Stimulated activated CD8-positive, alpha-beta memory T cell treated with anti-CD3 and anti-CD28 coated beads, Interleukin-7, amount 100 ng/mL, for 1 hour (primary cell): ENCODE results near the gene HHATL.

ENCODE experiments used
- DNase-seq, 2 donors: peaks; one replicate each; pipeline ENCODE4 v3.0.0-alpha.2; 2020; ENCODE audit warnings: low read depth in 2 of 2

The HHATL gene

DNA sequence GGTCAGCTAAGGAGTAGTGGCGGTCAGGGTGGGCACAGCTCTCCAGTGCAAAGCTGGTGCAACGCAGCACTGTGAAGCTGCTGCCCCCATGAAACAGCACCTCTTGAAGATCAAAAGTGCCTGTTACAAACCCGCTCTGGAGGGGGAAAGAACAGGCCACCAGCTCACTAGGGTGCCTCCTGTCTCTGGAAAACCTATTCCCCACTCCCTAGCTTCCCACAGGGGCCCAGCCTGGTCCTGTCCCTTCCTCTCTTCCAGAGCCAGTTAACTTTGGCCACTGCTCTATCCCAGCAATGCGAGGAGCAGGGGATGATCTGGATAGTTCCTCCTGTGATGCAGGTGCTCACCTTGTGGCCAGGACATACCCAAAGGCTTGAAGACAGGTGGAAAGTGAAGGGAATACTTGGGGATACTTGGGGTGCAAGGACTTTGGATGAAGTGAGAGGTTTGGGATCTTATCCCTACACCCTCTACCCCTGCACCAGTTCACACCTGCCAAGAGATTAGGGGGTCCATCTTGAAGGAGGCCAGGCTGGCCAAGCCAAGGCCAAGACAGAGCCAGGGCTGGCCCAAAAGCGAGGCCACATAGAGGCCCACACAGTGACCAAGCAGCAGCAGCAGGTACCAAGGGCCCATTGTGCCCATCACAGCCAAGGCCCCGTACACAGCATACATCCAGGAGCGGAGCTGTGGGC, 4.2 kb downstream of the HHATL start:
- DNase-seq = no peak

DNA sequence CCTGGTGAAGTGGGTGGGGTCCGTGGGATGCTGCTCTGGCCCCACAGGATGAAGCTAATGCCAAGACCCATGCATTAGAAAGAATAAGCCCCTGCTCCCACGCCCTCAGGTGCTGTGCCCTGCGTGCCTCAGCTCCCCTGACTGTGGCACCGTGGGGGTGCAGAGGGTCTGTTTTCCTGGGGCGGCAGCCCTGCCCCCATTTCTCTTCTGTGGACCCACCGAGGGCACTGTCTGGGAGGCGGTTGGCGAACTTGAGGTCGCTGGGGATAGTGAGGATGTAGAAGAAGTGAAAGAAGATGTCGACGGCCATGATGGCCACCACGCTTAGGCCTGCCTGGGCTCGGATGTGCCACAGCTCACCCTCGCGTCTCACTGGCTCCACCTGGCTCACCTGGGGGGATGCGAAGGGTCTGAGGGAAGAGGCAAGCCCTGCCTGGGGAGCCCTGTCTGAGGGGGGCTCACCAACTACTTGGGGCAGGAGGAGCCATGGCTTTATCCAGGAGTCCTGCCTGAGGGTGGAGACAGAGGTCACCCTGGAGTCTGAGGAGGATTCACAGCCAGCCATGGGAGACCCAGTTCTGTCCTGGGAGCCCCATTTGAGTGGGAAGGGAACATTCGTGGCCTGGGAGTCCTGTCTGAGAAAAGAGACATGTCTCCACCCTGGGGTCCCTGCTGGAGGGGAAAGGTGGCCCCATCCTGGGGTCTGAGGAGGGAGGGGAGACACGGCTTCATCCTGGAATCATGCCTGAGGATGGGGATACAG, 5.1 kb downstream of the HHATL start:
- DNase-seq = no peak

DNA sequence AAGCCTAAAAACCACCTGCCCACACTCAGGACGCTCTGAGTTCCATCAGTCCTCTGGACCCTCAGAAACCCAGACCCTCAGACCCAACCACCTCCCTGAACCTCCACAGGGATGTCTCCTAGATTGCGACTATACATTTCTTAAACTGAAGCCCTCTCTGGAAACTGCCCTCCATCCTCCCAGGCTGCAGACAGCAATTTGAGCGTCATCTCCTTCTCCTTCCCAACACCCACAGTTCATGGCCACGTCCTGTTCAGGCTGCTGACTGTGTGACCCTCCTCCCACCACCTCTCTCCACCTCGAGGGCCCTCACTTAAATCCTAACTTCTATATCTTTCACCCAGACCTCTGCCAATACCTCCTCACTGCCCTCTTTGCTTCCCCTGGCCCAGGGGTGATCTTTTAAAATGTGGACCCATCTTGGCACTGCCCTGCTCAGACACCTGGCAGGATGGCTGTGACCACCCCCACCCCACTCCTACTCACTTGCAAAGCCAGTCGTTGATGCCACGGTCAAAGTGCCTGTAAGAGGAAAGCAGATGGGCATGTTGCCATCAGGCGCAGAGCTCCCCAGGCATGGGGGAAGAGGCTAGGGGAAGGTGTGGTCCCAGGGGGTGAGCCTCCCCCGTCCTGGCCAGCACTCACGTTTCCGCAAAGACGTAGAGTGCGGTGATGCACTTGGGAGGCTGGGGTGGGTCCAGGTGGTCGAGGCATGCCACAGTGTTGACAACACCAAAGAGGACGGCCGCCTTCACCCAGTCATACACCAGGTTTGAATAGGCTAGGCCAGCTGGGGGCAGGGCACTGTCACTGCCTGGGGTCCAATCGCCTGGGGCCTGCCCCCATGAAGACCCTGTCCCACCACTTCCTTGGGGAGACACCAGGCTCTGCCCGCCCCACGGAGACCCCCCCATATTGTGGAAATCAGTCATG, 6.0 kb downstream of the HHATL start:
- DNase-seq = no peak

DNA sequence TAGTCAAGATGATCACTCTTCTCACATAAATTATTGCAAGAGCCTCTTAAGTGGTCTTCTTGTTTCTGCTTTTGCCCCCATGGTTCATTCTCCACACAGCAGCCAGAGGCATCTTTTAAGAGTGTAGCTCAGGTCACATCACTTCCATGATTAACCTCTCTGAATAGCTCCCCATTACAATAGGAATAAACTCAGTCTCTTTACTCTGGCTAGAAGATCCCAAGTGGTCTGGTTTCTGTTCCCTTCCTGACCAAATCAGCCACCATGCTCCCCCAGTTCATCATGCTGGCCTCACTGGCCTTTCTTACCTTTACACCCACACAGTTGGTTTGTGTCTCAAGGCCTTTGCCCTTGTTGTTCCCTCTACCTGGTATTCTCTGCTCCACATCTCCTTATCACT, 8.2 kb downstream of the HHATL start:
- DNase-seq = no peak

DNA sequence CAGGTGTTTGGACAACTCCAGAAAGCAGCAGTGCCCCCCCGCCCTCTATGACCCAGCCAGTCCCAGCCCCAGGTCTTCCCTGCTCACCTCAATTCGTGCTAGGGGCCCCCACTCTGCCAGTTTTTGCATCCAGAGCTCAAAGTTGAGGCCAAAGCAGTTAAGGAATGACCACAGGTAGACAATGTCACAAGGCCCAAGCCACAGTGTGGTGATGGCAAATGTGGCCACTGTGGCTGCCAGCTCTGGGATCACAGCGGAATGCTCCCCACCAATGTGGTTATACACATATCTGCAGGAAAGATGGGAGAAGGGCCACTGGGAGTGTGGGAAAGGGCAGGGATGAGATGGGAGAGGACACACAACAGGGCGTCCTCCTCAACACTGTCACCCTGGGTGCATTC, 9.1 kb downstream of the HHATL start:
- DNase-seq = no peak

DNA sequence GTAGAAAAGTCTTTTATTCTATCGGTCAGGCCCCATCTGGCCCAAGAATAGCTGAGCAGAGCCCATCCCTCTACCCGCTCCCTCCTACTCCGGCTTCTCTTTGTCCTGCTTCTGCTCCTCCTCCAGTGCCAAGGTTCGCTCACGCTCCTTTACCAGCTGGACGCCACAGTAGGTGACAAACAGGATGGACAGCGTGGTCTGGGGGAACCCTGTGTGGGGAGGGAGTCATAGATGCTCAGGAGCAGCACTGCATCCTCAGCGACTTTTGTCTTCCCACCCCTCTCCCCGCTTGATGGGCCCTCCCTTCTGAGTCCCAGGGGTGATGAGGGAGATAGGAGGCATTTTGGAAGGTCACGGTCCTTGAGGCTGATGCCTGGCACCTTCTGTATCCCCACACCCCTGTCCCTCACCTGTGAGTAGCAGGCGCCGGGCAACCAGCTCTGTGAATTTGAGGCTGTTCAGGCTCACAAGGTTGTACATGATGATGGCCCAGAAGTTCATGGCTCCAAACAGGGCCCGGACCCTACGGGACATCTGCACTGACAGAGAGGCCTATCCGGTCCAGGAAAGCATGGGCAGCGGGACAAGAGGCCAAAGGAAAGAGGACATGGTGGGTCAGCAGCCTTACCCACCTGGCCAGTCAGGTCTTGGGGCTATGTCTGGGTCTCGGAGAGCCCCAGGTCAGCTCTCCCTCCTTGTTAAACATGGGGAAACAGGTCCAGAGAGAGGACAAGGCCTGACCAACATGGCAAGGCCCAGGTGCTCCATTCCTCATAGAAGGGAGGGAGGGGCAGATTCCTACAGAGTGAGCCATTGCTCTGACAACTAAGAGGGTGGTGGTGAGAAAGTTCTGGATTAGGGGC, 9.7 kb downstream of the HHATL start:
- no peak for DNase-seq

DNA sequence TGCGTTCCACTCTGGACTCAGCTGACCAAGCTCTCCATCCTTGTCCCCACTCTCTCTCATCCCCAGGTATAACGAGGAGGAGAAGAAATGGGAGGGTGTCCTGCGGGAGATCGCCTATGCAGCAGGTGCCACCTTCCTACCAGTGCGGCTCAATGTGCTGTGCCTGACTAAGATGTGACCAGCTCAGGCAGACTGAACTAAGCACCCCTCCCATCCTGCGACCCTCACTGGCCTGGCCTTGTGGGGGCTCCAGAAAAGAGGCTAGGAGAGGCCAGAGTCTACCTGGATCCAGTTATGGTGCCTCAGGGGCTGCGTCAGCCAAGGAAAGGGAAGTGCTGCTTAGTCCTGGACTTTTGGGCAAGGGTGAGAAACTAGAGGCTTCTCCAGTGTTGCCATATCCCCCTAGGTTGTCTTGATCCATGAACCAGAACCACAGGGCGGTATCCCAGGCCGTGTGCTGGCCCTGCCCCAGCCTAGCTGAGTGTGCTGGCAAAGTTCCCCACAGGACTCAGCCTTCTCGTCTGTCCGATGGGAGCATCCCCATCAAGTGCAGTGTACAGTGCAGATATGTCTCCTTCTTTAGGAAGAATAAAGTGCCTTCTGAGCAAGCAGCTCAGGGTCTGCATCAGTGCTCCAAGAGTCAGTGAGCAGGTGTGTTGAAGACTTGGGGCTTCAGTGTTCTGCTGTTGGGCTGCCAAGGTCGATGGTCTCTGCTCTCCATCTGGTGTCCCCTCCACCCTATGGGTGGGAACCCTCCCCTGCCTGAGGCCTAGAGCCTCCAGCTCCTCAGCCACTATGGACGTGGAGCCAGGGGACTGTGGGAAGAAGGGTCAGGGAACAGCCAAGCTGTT, 10.6 kb downstream of the HHATL start:
- DNase-seq = no peak

DNA sequence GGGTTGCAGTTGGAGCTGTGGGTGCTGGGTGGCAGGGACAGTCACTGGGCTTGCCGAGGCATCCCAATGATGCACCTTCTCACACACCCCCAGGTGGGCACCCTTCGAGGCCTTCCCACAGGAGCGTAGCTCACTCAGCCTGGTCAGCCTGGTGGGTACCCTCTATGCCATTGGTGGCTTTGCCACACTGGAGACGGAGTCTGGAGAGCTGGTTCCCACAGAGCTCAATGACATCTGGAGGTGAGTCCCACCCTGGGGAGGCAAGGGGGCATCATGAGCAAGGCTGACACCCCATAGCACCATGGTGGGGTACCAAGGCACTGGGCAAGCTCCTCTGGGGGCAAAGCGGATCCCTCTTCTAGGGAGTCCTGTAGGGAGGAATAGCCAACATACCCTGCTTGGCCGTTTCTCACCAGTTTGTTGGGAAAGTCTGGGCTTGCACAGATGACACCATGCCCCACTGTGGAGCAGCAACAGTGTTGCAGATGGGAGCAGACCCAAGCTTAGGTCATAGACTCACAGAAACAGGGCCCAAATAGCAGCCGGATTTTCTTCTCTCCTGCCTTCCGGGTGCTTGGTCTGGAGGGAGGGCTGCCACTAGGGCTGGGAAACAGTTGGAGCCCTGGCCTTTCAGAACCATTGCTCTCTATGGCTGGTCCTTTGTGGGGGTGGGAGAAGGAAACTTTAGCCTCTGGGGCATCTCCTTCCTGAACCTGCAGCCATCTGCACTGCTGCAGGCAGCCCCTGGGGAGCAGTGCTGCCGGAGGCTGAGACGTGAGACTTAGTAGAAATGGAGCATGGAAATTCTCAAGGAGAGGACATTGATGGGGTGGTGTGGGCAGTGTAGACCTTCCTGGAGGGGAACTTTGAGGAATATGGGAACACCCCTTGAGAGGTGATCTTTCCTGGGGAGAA, 11.6 kb downstream of the HHATL start:
- DNase-seq = no peak

DNA sequence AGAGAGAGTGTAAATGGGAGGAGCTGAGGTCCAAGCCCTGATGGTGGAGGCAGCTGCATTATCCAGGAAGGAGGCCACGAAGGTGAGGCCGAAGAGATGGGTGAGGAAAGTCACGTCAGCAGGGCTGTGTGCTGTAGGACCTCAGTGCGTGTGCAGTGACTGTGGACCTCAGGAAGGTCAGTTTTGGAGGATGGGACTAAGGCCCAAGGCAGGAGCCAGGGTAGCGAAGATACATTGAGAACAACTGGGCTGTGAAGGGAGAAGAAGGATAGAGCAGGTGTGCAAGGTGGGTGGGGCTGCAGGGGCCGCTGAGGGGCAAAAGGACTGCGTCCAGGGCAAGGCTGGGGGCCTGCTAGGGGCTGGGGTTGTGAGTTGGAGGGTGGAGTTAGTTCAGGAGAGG, 12.4 kb downstream of the HHATL start:
- no peak for DNase-seq

DNA sequence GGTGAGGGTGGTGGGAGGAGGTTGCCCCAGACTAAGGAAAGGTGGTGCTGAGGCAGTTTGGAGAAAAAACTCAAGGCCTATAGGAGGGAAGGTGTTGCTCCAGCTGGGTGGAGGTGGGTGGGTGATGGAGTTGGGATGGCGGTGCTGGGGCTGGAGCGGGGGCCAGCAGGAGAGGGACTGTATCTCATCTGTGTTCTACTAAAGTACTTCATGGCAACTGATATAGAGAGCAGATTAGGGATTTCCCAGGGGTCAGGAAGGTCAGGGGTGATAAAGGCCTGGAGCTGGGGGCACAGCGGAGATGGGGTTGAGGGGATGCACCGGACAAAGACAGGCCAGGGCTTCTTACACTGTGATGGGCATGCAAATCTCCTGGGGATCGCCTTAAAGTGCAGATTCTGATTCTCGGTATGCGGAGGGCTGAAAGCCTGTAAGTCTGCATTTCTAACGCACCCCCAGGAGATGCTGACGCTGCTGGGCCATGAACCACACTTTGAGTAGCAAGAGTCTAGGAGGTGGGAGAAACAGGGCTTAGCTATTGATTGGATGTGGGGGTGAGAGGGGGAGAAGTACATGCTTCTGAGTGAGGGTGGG, 13.1 kb downstream of the HHATL start:
- DNase-seq = no peak

DNA sequence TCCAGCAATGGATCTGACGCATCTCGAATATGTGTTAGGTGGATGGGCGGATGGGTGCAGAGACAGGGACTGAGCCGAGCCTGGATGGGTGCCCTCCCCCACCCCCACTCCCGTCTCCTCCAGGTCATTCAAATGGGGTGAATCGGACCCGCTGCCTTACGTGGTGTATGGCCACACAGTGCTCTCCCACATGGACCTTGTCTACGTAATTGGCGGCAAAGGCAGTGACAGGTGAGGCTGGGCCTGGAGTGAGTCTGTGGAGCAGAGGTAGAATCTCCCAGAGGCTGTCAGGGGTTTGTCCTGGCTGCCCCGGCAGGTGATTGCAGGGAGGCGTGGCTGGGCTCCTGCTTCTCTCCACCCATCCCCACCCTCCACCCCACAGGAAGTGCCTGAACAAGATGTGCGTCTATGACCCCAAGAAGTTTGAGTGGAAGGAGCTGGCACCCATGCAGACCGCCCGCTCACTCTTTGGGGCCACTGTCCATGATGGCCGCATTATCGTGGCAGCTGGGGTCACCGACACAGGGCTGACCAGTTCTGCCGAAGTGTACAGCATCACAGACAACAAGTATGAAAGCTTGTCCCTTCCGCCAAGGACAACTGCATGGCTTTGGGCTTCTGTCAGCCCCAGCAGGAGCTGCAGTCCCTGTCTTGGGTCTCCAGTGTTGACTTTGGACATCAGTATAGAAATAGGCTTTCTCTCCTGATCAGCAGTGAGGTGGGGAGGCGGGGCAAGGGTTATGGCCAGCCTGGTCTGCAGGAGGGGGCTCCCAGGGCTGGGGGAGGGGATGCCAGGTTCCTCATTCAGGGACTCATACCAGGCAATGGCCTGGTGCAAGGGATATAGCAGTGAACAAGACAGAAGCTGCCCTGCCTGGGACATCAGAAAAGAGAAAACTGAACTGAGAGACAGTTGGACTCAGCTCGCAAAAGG, 13.8 kb downstream of the HHATL start:
- no peak for DNase-seq

DNA sequence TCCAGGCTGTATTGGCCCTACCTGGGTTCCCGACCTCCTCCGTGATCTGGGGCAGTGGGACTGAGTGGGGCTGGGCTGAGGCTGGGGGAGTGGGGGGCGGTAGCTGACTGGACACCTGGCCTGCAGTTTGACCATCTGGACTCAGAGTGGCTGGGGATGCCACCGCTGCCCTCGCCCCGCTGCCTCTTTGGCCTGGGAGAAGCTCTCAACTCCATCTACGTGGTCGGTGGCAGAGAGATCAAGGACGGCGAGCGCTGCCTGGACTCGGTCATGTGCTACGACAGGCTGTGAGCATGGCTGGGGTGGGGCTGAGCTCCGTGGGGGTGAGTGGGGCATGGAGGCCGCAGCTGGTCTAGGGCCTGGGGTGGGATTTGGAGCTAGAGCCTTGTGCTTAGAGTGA, 14.6 kb downstream of the HHATL start:
- no peak for DNase-seq

DNA sequence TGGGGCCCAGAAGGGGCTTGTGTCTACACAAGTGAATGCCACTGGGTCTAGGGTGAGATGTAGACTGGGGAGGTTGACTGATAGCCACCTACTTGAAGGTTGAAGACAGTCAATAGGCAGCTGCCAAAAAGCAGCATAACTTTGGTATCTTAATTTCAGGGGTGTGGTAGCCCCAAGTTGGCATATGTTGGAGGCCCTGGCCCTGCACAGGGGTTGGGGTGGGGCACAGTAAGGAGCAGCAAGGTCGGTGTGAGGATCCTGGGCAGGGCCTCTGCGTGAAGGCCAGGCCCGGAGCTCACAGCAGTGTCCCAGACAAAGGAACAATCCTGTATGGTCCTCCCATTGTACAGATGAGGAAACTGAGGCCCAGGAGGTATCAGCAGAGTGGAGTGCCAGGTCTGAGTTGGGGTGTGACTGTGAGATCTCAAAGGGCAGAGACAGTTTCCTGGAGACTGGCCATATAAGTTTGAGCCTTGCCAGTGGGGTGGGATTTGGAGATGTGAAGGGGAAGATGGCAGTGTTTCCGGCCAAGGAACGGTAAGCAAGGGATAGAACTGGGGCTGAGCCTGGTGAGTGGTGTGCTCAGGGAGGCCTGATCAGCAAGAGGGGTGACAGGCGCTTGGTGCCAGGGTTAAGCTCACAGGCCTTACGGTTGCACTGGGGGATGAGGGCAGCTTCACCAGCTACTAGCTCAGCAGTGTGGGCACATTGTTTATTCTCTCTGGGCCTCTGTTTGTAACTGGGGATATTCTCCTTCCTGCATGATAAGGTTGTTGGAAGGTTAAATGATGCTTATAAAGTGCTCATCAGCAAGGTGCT, 15.6 kb downstream of the HHATL start:
- DNase-seq = no peak

DNA sequence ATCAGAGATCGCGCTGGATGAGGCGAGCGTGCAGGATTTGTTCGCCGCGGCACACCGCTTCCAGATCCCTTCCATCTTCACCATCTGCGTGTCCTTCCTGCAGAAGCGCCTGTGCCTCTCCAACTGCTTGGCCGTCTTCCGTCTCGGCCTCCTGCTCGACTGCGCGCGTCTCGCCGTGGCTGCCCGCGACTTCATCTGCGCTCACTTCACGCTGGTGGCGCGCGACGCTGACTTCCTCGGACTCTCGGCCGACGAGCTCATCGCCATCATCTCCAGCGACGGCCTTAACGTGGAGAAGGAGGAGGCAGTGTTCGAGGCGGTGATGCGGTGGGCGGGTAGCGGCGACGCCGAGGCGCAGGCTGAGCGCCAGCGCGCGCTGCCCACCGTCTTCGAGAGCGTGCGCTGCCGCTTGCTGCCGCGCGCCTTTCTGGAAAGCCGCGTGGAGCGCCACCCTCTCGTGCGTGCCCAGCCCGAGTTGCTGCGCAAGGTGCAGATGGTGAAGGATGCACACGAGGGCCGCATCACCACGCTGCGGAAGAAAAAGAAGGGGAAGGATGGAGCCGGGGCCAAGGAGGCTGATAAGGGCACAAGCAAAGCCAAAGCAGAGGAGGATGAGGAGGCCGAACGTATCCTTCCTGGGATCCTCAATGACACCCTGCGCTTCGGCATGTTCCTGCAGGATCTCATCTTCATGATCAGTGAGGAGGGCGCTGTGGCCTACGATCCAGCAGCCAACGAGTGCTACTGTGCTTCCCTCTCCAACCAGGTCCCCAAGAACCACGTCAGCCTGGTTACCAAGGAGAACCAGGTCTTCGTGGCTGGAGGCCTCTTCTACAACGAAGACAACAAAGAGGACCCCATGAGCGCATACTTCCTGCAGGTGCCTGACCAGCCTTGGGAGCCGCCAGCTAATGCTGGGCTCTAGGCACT, 16.4 kb downstream of the HHATL start:
- no peak for DNase-seq

DNA sequence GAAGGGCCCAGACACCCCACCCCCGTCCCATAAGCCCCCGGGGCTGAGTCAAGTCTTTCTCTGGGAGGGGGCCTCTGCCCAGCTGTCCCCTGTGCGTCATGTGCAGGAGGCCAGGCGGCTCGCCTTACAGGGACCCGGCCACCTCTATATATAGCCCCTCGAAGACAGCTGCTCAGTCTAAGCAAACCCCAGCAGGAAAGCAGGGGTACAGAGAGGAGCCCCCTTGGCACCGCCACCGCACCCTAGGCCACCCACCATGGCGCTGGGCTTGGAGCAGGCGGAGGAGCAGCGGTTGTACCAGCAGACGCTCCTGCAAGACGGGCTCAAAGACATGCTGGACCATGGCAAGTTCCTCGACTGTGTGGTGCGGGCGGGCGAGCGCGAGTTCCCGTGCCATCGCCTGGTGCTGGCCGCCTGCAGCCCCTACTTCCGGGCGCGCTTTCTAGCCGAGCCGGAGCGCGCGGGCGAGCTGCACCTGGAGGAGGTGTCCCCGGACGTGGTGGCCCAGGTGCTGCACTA, 17.2 kb downstream of the HHATL start, which contains the start of gene KLHL40:
KLHL40 (plus strand) TSS at position 175 of the 519 bp plus-strand sequence; CDS start at position 257, 82 bp downstream.
- DNase-seq = no peak
